CD4-positive, alpha-beta T cell treated with Interleukin-15 for 4 hours (primary cell): ENCODE results near the gene PDIA2.
A peak's percentile ranks its signal among the peaks of the same experiment; 100 is the strongest.
"Not testable (repeated sequence)": the region's sequence is repeated elsewhere in the genome, so short reads cannot be mapped to it uniquely, and the experiment has no call there.

ENCODE experiments used
- DNase-seq: peaks from one replicate; pipeline ENCODE4 v3.0.0-alpha.2; 2020; ENCODE audit warnings: low spot score

Gene PDIA2

DNA sequence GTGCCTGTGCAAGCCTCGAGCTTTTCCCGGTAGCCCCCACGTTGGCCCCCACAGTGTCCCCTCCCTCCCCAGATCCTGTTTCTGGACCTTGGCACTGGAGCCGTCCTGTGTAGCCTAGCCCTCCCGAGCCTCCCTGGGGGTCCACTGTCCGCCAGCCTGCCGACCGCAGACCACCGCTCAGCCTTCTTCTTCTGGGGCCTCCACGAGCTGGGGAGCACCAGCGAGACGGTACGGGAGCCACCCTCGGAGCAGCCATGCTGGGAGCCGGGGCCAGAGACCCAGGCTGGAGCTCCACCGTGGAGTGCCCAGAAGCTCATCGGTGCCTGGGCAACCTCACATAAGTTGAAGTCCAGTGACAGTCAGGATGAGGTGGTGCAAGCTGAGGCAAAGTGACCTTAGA is 19.0 kb upstream of the PDIA2 start:
- DNase-seq, result no peak

DNA sequence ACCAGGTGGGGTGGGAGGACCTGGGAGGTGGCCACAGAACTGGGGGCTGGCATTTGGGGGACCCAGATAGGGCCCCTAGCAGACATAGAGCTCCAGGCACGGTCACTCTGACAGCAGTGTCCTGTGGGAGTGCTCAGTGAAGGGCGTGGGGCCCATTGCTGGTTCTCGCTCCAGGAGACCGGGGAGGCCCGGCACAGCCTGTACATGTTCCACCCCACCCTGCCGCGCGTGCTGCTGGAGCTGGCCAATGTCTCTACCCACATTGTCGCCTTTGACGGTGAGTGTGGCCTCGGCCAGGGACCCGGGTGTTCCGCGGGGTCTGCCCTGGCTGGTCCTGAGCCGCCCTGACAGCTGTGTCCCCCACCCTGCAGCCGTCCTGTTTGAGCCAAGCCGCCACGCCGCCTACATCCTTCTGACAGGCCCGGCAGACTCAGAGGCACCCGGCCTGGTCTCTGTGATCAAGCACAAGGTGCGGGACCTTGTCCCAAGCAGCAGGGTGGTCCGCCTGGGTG is 18.5 kb upstream of the PDIA2 start:
- DNase-seq, result no peak

DNA sequence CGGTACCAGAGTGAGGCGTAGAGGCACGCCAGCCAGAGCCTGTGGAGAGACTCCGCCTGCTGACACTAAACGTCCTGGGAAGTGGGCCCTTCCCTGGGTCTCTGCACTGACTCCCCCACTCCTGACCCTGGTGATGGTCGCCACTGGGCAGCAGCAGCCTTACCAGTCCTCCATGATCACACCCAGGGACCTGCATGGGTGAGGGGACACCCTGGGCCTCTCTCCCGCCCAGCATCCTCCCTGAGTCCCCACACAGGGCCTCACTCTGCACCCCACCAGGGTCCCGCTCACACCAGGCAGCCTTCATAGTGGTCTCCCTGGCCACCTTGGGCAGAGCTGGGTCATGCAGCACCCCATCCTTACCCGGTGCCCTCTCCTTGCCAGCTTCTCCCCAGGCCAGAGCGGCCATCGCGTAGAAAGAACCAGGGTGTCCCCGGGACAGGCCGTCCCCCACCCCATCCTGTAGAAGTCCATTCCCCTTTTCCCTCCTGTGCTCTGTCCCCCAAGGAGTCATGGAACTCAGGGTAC is 17.9 kb upstream of the PDIA2 start:
- no peak for DNase-seq

DNA sequence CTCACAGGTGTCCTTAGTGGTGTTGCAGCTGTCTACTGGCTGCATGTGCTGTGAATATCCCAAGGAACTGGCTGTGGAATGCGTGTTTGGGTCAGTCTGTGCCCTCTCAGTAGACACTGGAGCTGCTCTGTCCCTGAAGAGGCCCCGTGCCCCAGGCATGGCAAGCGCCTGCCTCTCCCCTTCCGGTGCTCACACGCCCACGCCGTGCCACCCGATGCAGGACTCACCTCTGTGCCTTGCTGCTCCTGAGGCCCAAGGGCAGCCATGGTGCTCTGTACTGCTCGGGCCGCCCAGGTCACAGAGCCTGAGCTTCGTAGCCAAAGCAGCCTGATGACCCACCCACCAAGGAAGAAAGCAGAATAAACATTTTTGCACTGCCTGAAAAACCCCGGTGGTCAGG is 17.3 kb upstream of the PDIA2 start:
- DNase-seq, result no peak

DNA sequence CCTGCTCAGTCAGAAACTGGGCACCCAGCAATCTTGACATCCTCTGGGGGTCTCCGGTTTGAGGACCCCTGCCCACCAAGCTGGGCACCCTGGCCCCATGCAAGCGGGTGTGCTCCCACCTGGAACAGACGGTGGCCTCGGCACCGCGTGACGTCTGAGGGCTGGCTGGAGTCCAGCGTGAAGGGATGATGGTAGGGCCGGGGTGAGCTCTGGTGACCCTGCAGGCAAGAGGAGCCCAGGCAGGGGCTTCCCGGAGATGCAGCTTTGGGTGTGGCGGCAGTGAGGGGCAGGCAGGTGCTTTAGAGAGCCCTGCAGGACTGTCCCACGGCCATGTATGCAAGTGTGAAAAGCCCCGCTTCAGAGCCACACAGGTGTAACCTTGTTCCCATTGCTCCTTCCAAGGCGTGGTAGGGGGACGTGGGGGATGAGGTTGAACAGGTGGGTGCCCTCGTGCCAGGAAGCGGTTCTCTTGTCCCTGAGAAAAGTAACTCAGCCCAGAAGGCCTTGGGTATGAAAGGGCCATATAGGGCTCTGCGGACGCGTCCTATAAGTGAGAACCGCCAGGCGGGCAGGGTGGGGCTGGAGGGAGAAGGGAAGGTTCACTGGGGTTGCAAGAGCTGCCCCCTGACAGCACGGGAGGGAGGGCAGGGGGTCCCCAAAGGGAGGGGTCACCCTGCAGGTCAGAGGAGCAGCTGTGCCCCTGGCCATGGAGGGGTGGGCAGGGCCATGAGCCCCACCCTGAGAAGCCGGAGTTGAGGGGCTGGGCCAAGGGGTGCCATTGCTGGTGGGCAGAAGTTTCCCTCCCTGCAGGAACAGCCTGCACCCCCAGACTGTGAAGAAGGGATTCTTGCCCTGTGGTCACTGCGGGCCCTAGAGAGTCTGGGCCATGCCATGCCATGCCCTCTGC is 16.5 kb upstream of the PDIA2 start:
- DNase-seq, result no peak

DNA sequence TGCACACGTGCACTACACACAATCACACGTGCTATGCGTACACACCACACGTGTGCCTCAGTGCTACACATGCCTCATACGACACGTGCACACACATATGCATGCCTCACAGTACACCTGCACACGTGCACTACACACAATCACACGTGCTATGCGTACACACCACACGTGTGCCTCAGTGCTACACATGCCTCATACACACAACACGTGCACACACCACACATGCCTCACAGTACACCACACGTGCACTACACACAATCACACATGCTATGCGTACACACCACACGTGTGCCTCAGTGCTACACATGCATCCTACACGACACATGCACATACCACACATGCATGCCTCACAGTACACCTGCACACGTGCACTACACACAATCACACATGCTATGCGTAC is 15.4 kb upstream of the PDIA2 start:
- not testable (repeated sequence) for DNase-seq

DNA sequence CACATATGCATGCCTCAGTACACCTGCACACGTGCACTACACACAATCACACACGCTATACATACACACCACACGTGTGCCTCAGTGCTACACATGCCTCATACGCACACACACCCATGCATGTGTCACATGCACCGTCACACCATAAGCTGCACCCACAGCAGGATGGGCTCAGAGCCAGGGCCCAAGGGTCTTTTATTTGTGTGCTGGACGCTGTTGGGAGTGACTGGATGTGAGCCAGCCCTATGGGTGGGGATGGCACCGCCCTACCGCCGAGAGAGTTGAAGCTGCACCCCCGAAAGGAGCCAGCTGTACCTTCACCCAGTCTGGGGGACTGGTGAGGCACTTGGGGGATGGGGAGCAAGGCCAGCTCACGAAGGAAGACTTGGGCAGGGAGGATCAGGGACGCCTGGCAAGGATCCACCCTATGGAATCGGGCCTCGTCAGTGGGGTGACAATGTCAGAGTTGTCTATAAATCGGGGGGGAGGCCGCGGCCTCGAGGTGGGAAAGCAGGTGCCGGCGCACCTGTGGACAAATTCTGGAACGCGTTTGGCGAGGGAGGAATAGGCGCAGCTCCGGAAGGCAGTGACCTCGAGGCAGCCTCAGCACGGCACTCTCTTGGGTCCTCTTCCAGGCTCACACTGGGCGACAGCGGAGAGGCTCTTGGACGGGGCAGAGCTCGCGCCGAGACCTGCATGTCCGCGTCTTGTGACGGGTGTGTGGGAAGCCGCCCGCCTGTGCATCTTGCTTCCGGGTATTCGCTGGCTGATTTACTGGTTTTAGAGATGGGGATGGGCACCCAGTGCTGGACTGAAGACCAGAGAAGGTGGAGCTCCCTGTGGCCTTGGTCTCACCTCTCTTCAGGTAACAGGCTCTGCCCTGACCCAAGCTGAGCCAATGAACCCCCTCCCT is 14.6 kb upstream of the PDIA2 start:
- DNase-seq, result no peak

DNA sequence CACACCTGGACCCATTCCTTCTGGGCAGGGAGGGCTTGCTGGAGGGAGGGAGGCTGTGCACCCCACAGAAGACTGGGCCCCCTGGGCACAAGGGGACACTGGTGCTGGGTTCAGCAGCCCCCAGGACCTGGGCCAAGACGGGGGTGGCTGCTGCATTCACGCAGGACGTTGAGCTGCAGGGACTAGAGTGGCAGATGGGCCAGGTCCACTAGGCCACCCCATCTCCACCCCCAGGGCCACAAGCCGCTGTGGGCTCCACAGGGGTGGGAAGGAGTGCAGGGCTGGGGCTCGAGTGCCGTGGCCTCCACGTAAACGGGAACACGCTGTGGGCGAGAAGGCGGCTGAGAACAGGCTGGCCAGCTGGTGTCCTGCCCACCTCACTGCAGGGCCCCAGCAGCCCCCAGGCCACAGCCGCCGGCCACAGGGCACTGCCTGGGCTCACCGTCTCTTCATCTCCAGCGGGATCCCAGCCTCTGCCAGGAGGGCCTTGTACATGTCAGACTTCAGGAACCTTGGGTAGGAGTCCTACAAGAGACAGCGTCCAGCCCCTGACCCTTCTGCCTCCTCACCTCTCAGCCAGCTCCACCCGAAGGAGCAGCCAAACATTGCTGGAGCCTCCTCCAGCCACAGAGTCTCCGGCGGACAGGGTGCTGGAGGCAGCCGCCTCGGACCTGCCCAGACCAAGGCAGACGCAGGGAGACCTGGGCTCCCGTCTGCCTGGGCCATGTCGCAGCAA is 13.7 kb upstream of the PDIA2 start:
- DNase-seq, result no peak

DNA sequence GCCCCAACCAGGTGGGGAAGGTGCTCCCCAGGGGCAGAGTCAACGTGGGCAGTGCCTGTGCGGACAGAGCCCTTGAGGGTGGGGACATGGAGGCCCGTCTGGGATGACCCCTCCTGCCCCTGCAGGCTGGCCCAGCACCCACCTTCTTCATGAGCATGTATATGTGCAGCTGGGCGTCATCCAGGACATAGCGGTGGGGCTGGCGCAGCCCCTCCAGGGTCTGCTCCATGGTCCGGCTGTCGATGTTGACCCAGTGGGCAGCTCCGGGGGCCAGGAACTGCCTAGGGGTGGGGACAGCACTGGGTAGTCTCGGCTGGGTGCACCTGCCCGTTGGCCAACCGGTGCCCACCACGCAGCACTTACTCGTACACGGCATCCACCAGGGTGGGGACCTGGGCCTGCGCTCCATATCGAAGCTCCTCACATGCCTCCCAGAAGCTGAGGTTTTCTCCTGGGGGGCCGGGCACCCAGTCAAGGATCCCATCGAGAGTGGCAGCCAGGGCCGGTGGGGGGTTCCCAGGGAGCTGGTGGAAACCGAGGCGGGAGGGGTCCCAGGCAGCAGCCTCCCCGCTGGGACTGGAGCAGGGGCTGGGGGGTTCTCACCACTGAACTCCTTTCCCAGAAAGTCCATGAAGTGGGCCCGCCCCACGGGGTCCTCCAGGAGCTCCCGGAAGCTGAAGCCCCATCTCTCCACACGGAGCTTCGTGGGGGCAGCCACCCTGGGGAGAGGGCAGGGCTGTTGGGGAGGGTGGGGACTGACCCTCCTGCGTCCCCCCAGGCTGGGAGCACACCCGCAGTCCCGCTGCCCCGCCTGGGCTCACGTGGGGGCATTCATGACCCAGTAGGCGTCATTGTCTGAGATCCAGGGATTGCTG is 12.3 kb upstream of the PDIA2 start:
- no peak for DNase-seq

DNA sequence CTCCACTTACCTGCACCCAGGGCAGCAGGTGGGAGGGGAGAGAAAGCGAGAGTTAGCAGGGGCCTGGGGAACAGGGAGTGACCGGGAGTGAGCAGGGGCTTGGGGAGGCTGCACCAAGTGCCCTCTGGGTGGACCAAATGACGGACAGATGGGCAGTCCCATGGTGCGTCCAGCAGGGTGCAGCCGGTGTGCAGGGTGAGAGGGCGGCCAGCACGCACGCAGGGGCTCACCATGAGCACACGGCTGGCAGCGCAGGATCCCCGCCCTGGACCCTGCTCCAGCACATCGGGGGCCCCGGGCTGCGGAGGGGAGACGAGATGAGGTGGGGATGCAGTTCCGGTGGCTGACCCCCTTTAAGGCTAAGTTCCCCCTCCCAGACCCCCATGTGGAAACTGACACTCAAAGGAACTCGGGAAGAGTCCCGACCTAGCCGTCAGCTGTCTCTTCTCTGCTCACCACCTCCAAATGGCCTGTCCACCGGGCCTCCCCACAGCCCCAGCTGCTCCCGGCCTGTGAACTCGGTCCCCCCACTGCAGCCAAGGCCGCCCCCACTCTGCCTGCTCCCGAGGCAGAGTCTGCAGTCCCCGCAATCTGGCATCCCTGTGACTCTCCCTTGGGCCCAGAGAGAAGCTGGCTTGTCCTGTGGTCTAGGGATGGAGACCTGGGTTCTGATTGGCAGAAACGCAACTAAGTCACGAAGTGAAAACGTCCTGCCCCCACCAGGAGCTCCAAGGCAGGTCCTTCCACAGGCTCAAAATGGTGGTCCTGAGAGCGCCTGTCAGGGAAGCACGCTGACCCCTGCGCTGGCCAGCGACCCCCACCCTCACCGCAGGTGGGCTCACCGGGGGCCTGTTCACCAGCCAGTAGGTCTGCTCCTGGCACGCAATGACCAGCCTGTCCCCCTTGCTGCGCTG is 10.1 kb upstream of the PDIA2 start:
- DNase-seq, result no peak

DNA sequence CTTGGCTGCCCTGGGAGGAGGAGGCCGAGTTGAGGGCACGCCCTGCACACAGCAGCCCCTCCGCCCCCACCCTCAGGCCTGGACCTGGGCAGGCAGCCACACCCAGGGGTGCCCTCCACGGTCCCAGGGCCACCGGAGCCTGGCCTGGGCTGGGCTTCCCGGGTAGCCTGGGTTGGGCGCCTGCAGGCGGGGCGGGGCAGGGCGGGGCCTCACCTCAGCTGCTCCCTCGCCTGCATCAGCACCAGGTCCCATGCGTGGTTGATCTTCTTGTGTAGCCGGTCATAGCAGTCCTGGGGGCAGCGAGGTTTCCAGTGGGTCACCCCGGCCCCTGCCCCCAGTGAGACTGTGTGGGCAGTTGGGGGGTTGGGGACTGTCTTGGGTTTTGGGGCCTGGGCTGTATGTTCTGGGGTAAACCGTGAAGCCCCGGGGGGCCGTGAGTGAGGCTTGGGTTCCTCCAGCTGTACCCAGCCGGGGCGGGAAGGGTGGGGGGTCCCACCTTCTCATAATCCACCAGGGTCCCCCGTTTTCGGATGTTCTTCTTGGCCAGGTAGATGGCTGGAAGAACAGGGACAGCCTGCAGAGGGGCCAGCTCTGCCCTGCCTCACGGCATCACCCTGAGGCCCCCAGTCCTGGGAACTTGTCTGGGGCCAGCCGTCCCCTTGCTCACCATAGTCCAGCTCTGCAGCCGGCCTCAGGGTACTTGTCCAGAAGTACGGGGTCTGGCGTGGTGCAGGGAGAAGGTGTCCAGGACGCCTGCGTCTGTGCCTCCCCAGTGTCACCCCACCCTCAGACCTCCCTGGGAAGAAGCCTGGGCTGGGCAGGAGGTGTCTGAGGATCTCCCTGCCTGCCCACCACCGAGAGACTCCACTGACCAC is 9.2 kb upstream of the PDIA2 start:
- no peak for DNase-seq

DNA sequence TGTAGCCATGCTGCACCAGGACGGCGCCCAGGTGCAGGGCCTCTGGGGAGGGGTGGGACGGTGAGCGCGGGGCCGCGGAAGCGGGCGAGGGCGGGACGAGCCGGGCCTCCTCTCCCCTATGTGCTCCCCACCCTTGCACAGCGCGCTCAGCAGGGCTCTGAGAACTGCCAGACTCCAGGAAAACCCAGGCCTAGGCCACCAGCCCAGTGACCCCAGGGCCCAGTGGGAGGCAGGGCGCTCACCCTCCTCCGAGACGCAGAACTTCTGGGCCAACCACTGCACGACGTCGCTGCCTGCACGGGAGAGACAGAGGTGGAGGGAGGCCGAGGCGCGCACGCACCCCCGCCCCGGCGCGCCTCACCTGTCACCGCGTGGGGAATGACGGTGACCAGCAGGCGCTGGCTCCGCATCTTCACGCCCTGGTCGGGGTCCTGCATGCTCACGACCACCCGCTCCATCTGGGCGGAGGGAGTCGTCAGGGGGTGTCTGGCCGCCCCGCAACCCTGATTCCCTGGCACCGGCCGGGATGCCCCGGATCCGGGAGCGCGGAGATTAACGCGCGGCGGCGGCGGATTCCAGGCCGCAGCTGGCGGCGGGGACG is 7.8 kb upstream of the PDIA2 start:
- DNase-seq, result no peak

DNA sequence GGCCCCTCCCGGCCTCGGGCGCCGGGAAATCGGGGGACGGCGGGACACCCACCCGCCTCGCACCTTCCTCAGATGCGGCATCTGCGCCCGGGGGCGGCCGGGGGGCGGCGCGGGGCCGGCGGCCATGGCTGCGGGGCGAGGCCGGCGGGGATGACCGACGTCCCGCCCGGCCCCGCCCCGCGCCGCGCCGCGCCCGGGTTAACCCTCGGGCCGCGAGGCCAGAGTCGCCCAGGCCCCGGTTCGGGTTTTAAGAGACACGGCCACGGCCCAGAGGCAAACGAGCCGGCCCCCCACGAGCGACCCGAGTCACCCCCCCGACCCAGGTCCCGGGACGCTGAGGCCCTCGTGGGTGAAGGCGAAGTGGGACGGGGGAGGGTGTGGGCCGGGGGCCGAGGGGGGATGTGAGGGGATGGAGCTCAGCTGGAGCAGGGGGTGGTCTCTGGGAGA is 7.2 kb upstream of the PDIA2 start, which contains the start of gene RGS11:
Gene RGS11 (minus strand): TSS at position 159 of the 447 bp plus-strand sequence. CDS start 33 bp downstream, at position 126.
- DNase-seq, result no peak

DNA sequence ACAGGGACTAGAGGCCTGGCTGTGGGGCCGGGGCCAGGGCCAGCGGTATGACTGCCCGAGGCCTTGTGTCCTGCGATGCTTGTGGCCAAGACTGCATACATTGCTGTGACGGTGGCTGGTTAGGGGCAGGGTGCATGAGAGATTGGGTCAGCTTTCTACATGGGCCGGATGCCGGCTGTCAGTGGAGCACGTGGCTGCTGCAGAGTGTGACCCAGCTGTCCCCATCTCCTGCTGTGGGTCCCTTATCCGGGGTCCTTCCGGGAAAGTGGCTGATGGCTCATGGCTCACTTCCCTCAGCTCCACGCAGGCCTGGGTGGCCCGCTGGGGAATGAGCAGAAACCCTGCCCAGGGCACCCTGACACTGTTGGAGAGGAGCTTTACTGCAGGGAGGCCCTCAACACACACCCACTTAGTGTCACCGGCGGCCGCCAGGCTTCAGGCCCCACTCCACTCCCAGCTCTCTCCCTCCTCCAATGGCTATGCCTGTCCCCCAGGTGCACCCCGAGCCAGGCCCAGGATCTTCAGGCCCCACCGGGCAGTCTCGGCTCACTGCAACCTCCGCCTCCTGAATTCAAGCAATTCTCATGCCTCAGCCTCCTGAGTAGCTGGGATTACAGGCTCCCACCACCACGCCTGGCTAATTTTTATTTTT is 6.4 kb upstream of the PDIA2 start:
- DNase-seq, result no peak

DNA sequence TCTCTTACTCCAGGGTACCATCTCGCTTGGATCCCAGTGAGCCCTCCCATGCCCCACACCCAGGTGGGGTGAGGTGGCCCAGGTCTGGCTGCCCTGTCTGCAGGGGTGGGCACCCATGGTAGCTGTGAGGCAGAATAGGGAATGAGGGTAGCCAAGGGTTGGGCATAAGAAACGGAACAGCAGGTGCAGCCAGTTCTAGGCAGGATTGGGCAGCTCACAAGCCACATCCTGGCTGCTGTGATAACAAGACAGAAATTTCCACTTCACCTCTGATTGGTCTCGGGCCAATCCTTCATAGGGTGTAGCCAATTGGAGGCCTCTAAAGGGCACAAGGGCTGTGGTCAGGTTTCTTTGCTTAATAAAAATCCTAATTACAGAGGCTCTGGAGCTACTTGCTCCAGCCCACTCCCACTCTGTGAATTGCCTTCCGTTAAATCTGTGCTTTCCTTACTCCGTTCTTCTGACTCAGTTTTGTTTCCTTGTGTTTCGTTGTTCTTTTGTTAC is 4.0 kb upstream of the PDIA2 start:
- peak; percentile 24 for DNase-seq

DNA sequence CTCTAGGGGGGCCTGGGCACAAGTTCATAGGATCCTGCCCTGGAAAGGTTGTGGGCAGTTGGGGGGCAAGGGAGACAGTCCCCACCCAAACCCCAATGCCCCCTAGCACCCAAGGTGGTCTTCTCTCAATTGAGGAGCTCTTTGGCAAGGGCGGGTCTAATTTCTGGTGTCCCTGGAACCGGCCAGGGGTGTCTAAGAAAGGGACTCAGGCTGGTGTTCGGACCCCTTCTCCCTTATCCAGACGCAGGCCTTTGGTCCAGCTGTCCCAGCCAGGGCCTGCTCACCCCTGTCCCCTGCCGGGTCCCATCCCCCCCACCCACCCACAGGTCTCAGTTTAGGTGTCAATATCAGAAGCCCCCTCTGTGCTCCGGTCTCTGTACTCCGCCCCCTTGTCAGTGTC is 3.4 kb upstream of the PDIA2 start:
- no peak for DNase-seq

DNA sequence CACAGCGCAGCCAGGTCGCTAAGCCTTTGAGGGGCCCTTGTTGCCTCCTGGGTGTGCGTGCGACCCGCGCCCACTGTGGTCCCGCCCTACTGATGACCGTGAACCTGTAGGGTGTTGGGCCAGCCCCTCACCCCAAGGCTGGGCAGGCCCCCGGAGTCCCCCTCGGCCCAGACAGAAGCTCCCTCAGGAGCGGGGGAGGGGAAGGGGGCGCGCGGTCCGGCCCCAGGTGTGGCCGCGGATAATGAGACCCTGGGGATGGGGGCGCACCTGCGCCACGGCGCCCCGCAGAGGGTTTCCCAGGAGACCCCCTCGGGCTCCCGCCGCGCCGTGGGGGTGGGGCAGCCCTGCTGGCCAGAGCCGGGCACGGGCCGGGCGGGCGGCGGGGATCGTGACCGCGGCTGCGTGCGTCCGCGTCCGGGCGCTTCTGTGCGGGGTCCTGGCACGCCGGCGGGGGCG is 2.9 kb upstream of the PDIA2 start:
- no peak for DNase-seq
